ENCODE data around the gene MNDA. TPM values are rescaled to one million over a fixed set of nuclear protein-coding genes. Genes with fewer than 3 reads are reported as not detected.

The MNDA gene
- total RNA-seq = not detected

DNA sequence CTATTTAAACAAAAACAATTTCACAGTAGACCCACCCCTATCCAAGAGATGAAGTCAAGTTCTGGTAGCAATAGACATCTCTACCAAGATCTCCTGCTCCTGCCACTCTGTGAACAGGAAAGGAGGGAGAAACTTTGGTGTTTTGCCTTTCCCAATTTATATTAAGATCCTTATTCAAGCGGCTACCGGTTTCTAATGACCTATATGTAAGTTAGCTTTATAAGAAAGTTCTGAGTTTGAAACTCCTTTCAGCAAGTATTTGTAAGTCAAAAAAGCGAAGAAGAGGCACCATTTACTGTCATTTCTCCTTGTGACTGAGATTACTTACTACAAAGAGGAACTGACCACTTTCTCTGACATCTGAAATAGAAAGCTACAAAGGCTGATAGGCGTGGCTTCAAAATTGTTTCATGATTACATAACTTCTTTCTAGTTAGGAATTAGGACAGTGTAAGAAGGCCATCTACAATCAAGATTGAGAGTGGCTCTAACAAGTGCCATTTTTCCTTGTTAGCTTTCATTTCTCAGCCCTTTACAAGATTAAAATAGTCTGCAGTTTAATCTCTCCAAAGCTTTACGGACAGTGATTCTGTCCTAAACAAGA is at the start of gene MNDA:
Gene MNDA, plus strand, starts transcription at position 448 of the 604 bp plus-strand sequence. CDS start 10,803 bp downstream, outside the sequence.

Other genes starting within 250 kb of the MNDA start
- gene OR10Z1, start 226.1 kb upstream of the MNDA start, total RNA-seq = not detected
- gene SPTA1, start 144.6 kb upstream of the MNDA start, total RNA-seq = not detected
- not detected for gene OR6K2, start 130.7 kb upstream of the MNDA start, total RNA-seq
- gene OR6K3, start 110.6 kb upstream of the MNDA start, total RNA-seq = not detected
- gene OR6K6, start 76.6 kb upstream of the MNDA start, total RNA-seq = not detected
- not detected for gene OR6N1, start 59.2 kb upstream of the MNDA start, total RNA-seq
- not detected for gene OR6N2, start 50.1 kb upstream of the MNDA start, total RNA-seq
- gene PYHIN1, start 100.2 kb downstream of the MNDA start, total RNA-seq = 10 to 100 TPM; 22.1 to 22.9 TPM
- 100 to 1,000 TPM; 229 to 232 TPM for gene IFI16, start 178.6 kb downstream of the MNDA start, total RNA-seq
- 1 to 10 TPM; 3.4 to 3.6 TPM for gene AIM2, start 245.4 kb downstream of the MNDA start, total RNA-seq